ENCODE data around the gene MACROD2. TPM values are rescaled to one million over a fixed set of nuclear protein-coding genes. Genes with fewer than 3 reads are reported as not detected.

The MACROD2 gene
- total RNA-seq, 2 donors from 2014 or later, result 8.3 to 21.8 TPM

GRCh38 chr20:14449323-14449722, 454.0 kb downstream of the MACROD2 start:
- TF ChIP-seq, protein P1, sequence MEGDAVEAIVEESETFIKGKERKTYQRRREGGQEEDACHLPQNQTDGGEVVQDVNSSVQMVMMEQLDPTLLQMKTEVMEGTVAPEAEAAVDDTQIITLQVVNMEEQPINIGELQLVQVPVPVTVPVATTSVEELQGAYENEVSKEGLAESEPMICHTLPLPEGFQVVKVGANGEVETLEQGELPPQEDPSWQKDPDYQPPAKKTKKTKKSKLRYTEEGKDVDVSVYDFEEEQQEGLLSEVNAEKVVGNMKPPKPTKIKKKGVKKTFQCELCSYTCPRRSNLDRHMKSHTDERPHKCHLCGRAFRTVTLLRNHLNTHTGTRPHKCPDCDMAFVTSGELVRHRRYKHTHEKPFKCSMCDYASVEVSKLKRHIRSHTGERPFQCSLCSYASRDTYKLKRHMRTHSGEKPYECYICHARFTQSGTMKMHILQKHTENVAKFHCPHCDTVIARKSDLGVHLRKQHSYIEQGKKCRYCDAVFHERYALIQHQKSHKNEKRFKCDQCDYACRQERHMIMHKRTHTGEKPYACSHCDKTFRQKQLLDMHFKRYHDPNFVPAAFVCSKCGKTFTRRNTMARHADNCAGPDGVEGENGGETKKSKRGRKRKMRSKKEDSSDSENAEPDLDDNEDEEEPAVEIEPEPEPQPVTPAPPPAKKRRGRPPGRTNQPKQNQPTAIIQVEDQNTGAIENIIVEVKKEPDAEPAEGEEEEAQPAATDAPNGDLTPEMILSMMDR (IDR thresholded peaks at IDR 0.05), result no peak
- ATAC-seq, result no peak
- H3K27me3 ChIP-seq, result no peaks in the 10 kb centered on the region
- no peak overlapping the region for H3K27ac ChIP-seq
- H3K36me3 ChIP-seq (replicated peaks in 1 of 2; ENCODE audit: insufficient read depth in 1 of 2, low read depth in 2 of 2), result no peaks in the 10 kb centered on the region
- no peak overlapping the region for H3K4me3 ChIP-seq
- intact Hi-C loops (cut with DNase I), result no loop called here
- DNase-seq, result no peak
- no peaks in the 10 kb centered on the region for H3K9me3 ChIP-seq
- whole genome bisulfite sequencing, 2 donors, result 47 to 48% methylated on average over 1 of the region's 1 CpG
- no peaks in the 10 kb centered on the region for H3K4me1 ChIP-seq

DNA sequence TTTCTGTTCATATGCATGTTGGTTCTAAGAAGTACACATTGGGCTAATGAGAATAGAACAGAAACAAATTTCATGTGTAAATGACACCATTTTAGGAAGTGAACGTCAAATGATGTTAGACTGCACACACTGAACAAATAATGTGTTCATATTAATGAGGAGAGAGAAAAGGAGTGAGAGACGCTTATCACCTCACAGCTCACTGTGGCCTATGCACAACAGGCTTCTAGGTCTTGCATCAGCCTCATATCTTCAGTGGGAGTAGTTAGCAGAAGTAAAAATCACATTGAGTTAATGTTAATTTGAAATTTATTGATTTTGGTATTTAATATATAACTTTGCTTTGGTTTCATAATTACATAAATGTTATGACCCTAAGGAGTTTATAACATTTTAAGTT, 454.9 kb downstream of the MACROD2 start:
- ATAC-seq, result no peak
- intact Hi-C loops (cut with DNase I), result no loop called here
- DNase-seq, result no peak
- Histone ChIP-seq H3K36me3 (replicated peaks in 1 of 2; ENCODE audit: insufficient read depth in 1 of 2, low read depth in 2 of 2) (no peaks in the 10 kb centered on the region), H3K4me3 (no peak overlapping the region), H3K9me3 (no peaks in the 10 kb centered on the region), H3K4me1 (no peaks in the 10 kb centered on the region), H3K27ac (no peak overlapping the region), H3K27me3 (no peaks in the 10 kb centered on the region)
- no peak for TF ChIP-seq POLR2A (IDR thresholded peaks at IDR 0.05)
- TF ChIP-seq, protein P1 (IDR thresholded peaks at IDR 0.05), result no peak
- WGBS, 2 donors, result 56 to 65% methylated on average over 2 of the region's 2 CpGs

GRCh38 chr20:14451458-14451857, 456.1 kb downstream of the MACROD2 start:
- DNase-seq (no peak), ATAC-seq (no peak)
- 96% methylated on average over 4 of the region's 4 CpGs for WGBS, 2 donors
- H3K27ac ChIP-seq, result no peak overlapping the region
- TF ChIP-seq, protein P1 (IDR thresholded peaks at IDR 0.05), result no peak
- TF ChIP-seq POLR2A (IDR thresholded peaks at IDR 0.05), result no peak
- H3K27me3 ChIP-seq, result no peaks in the 10 kb centered on the region
- intact Hi-C loops (cut with DNase I), result no loop called here
- no peak overlapping the region for H3K4me3 ChIP-seq
- no peaks in the 10 kb centered on the region for H3K9me3 ChIP-seq
- no peaks in the 10 kb centered on the region for H3K36me3 ChIP-seq (replicated peaks in 1 of 2; ENCODE audit: insufficient read depth in 1 of 2, low read depth in 2 of 2)
- H3K4me1 ChIP-seq, result no peaks in the 10 kb centered on the region

- intact Hi-C loops (cut with DNase I), result no loop called here
- H3K4me1 ChIP-seq, result no peaks in the 10 kb centered on the region
- H3K27me3 ChIP-seq, result no peaks in the 10 kb centered on the region
- H3K9me3 ChIP-seq, result no peaks in the 10 kb centered on the region
- no peak for ATAC-seq
- no peak overlapping the region for H3K4me3 ChIP-seq
- no peak for TF ChIP-seq POLR2A (IDR thresholded peaks at IDR 0.05)
- TF ChIP-seq, protein P1 (IDR thresholded peaks at IDR 0.05), result no peak
- no peaks in the 10 kb centered on the region for H3K36me3 ChIP-seq (replicated peaks in 1 of 2; ENCODE audit: insufficient read depth in 1 of 2, low read depth in 2 of 2)
- no peak for DNase-seq
- no peak overlapping the region for H3K27ac ChIP-seq
- WGBS, 2 donors, result 76 to 84% methylated on average over 3 of the region's 3 CpGs
Measured at GRCh38 chr20:14453259-14453658, 457.9 kb downstream of the MACROD2 start.

DNA sequence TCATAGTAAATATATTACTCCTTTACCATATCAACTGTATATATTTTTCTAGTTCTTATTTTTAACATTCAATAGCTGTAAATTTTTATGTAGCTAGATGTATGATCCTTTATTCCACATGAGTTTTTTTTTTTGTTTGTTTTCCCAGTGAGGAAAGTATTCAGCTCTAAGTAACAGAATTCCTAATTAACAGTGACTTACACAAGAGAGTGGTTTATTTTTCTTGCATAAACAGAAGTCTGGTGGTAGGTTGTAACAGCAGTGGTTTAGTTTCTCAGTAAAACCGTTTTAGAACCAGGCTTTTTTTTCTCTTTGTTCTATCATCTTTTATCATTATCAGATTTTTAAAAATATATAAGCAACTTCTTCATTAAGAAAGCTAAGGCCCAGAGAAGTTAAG, 459.0 kb downstream of the MACROD2 start:
- H3K27me3 ChIP-seq, result no peaks in the 10 kb centered on the region
- intact Hi-C loops (cut with DNase I), result no loop called here
- H3K9me3 ChIP-seq, result no peaks in the 10 kb centered on the region
- ATAC-seq (no peak), DNase-seq (no peak)
- no peak overlapping the region for H3K4me3 ChIP-seq
- WGBS, 2 donors, result 43 to 44% methylated on average over 1 of the region's 1 CpG
- no peak overlapping the region for H3K27ac ChIP-seq
- TF ChIP-seq, protein P1 (IDR thresholded peaks at IDR 0.05), result no peak
- H3K4me1 ChIP-seq, result no peaks in the 10 kb centered on the region
- H3K36me3 ChIP-seq (replicated peaks in 1 of 2; ENCODE audit: insufficient read depth in 1 of 2, low read depth in 2 of 2), result no peaks in the 10 kb centered on the region

Measured in body of pancreas (tissue), 4 donors.